Common myeloid progenitor, CD34-positive (primary cell): ENCODE results near the gene KCNIP3.

Experiments
- CTCF ChIA-PET: fragments of 350-600 bp; sonication (Branson Sonifier 250); formaldehyde crosslinking; loops from one replicate; lab custom pipeline; 2021; ENCODE audit warnings: antibody characterized with exemption; lab: Charles Lee
- POLR2A ChIA-PET: fragments of 350-600 bp; sonication (Branson Sonifier 250); formaldehyde crosslinking; loops from one replicate; lab custom pipeline; 2021; ENCODE audit warnings: antibody characterized with exemption; lab: Charles Lee
- DNase-seq, 3 donors: peaks; one replicate each; pipeline versions ENCODE4 v3.0.0 to v3.0.0-alpha.2; 2013
- H3K27ac ChIP-seq, 2 experiments: 1 replicate in 1 of 2; 2 replicates in 1 of 2; pipeline ENCODE4 v1.7.0; 2013; ENCODE audit warnings: inconsistent platforms in 2 of 2, low read length in 2 of 2, mild to moderate bottlenecking in 2 of 2, low read depth in 1 of 2, moderate library complexity in 1 of 2; ENCODE audit not compliant: severe bottlenecking in 2 of 2, insufficient read depth in 1 of 2, poor library complexity in 1 of 2
- H3K27me3 ChIP-seq, 5 experiments: replicated peaks in 2 of 5; 1 replicate in 3 of 5; 2 replicates in 2 of 5; pipeline versions ENCODE4 v1.6.1 to v1.7.0; 2013; ENCODE audit warnings: low read length in 4 of 5, mild to moderate bottlenecking in 2 of 5, moderate library complexity in 2 of 5, inconsistent platforms in 1 of 5; ENCODE audit not compliant: insufficient read depth in 5 of 5, control insufficient read depth in 4 of 5
- H3K36me3 ChIP-seq, 4 experiments: 1 replicate in 2 of 4; 2 replicates in 2 of 4; pipeline versions ENCODE4 v1.6.1 to v1.7.0; 2013; ENCODE audit warnings: low read length in 3 of 4, control low read depth in 1 of 4, mild to moderate bottlenecking in 1 of 4; ENCODE audit not compliant: control insufficient read depth in 4 of 4, insufficient read depth in 4 of 4
- H3K4me1 ChIP-seq, 4 experiments: 1 replicate in 3 of 4; 2 replicates in 1 of 4; pipeline versions ENCODE4 v1.6.1 to v1.7.1; 2013; ENCODE audit warnings: low read length in 3 of 4, mild to moderate bottlenecking in 3 of 4, control low read depth in 1 of 4, inconsistent platforms in 1 of 4, moderate library complexity in 1 of 4; ENCODE audit not compliant: control insufficient read depth in 4 of 4, insufficient read depth in 4 of 4; ENCODE audit errors: control extremely low read depth in 1 of 4
- H3K4me3 ChIP-seq, 7 experiments: 1 replicate in 4 of 7; 2 replicates in 3 of 7; pipeline versions ENCODE4 v1.5.1 to v1.7.0; 2013; ENCODE audit warnings: mild to moderate bottlenecking in 7 of 7, low read length in 6 of 7, moderate library complexity in 6 of 7, inconsistent platforms in 2 of 7, low read depth in 2 of 7, control low read depth in 1 of 7; ENCODE audit not compliant: insufficient read depth in 4 of 7, control insufficient read depth in 1 of 7; ENCODE audit errors: extremely low read depth in 1 of 7
- H3K9me3 ChIP-seq, 5 experiments: 1 replicate in 4 of 5; 2 replicates in 1 of 5; pipeline versions ENCODE4 v1.6.1 to v1.7.1; 2013; ENCODE audit warnings: low read length in 4 of 5, mild to moderate bottlenecking in 2 of 5, inconsistent platforms in 1 of 5, low read depth in 1 of 5, moderate library complexity in 1 of 5; ENCODE audit not compliant: control insufficient read depth in 4 of 5, insufficient read depth in 2 of 5; ENCODE audit errors: control extremely low read depth in 1 of 5
- WGBS: methylation state at CpG from one replicate; pipeline ENCODE4 v1.1.5; 2013; ENCODE audit not compliant: insufficient coverage; 5-methylcytosine and 5-hydroxymethylcytosine counted together

Gene KCNIP3

DNA sequence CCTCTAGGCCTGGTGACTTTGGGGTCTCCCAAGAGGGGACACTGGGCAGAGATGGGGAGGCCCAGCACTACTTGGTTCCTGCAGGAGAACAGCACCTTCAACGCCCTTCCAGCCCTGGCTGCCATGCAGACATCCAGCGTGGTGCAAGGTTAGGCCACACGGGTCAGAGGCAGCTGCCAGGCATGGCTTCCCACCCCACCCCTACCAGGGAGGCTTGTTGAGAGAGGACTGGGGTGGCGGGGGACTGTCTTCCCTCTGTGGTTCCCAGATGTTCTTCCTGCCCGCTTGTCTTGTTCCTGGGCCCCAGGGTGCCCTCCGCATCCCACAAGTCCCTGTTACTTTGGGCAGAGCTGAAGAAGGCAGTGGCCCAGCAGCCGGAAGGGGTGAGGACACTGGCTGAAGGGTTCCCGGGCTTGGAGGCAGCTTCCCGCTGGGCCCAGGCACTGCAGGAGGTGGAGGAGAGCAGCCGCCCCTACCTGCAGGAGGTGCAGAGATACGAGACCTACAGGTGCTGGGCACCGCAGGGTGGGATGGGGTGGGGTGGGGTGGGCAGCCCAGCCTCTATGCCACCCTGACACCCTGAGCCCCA lies 18.4 kb upstream of the KCNIP3 start:
- H3K36me3 ChIP-seq: no peaks in the 10 kb centered on the region
- no peak overlapping the region for H3K4me3 ChIP-seq
- no peaks in the 10 kb centered on the region for H3K27me3 ChIP-seq
- H3K9me3 ChIP-seq: no peaks in the 10 kb centered on the region
- peaks cover 0 to 22% (median 10%) of the 10 kb centered on the region in 4 experiments for H3K4me1 ChIP-seq
- H3K27ac ChIP-seq: no peak overlapping the region
- ChIA-PET POLR2A (interaction anchor here (0.6 kb wide), 1 partner anchor 13 kb away, joined by 3 read pairs; no protein-coding TSS in a partner anchor), CTCF (interaction anchor here (1.9 kb wide), 1 partner anchor 12 kb away, joined by 5 read pairs; no protein-coding TSS in a partner anchor)
- DNase-seq: no peak
- WGBS: 98% methylated on average over 10 of the region's 12 CpGs

DNA sequence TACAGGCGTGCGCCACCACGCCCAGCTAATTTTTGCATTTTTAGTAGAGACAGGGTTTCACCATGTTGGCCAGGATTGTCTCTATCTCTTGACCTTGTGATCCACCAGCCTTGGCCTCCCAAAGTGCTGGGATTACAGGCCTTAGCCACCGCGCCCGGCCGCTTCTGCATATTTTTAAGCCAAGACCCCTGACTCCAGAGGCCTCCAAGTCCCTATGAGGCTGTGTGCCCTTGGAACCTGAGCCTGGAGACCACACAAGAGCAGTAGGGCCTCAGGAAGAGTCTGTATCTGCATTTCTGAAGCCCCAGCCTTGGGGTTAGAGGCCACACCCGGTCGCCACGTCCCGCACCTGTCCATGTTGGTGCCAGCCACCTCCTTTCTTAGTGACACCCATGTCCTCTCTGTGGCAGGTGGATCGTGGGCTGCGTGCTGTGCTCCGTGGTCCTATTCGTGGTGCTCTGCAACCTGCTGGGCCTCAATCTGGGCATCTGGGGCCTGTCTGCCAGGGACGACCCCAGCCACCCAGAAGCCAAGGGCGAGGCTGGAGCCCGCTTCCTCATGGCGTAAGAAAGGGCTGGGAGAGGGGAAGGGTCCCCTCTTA lies 17.6 kb upstream of the KCNIP3 start:
- Histone ChIP-seq H3K9me3 (no peaks in the 10 kb centered on the region), H3K27me3 (no peaks in the 10 kb centered on the region), H3K4me1 (peaks cover 0 to 18% (median 10%) of the 10 kb centered on the region in 4 experiments), H3K27ac (no peak overlapping the region), H3K36me3 (no peaks in the 10 kb centered on the region), H3K4me3 (no peak overlapping the region)
- ChIA-PET POLR2A (interaction anchor here (0.6 kb wide), 1 partner anchor 14 kb away, joined by 3 read pairs; no protein-coding TSS in a partner anchor), CTCF (no interaction called here)
- WGBS: 97% methylated on average over 19 of the region's 19 CpGs
- no peak for DNase-seq

DNA sequence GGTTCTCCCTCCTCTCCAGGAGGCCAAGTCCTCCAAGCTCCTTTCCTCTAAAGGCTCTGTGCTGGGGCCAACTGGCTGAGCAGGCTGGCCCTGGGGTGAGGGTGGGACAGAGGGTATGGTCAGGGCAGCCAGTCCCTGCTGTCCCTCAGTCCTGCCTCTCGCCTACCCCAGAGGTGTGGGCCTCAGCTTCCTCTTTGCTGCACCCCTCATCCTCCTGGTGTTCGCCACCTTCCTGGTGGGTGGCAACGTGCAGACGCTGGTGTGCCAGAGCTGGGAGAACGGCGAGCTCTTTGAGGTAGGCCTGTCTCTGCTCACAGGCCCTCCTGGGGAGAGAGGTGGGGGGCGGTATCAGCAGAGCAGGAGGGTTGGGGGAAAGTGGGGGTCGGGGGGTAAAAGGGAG lies 16.1 kb upstream of the KCNIP3 start:
- ChIA-PET CTCF (no interaction called here), POLR2A (no interaction called here)
- Histone ChIP-seq H3K27me3 (no peaks in the 10 kb centered on the region), H3K9me3 (no peaks in the 10 kb centered on the region), H3K4me1 (peaks cover 0 to 3% (median under 1%) of the 10 kb centered on the region in 4 experiments), H3K36me3 (no peaks in the 10 kb centered on the region), H3K4me3 (no peak overlapping the region), H3K27ac (no peak overlapping the region)
- no peak for DNase-seq
- 100% methylated on average over 4 of the region's 8 CpGs for WGBS

DNA sequence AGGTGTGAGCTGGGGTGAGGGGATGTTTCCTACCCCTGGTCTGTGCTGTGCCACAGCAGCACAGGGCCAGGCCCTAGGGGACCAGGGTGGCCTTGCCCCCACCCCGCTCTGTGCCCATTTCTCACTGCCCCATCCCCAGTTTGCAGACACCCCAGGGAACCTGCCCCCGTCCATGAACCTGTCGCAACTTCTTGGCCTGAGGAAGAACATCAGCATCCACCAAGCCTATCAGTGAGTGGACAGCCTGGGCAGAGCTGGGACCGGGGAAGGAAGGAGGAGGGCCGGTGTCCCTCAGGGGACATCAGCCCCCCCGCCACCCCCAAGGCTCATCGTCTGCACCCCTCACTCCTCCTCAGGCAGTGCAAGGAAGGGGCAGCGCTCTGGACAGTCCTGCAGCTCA lies 15.4 kb upstream of the KCNIP3 start:
- DNase-seq: no peak
- H3K4me1 ChIP-seq: no peaks in the 10 kb centered on the region
- H3K9me3 ChIP-seq: no peaks in the 10 kb centered on the region
- H3K27me3 ChIP-seq: no peaks in the 10 kb centered on the region
- H3K4me3 ChIP-seq: no peak overlapping the region
- CTCF ChIA-PET: no interaction called here
- 97% methylated on average over 5 of the region's 8 CpGs for WGBS
- POLR2A ChIA-PET: no interaction called here
- no peak overlapping the region for H3K27ac ChIP-seq
- no peaks in the 10 kb centered on the region for H3K36me3 ChIP-seq

DNA sequence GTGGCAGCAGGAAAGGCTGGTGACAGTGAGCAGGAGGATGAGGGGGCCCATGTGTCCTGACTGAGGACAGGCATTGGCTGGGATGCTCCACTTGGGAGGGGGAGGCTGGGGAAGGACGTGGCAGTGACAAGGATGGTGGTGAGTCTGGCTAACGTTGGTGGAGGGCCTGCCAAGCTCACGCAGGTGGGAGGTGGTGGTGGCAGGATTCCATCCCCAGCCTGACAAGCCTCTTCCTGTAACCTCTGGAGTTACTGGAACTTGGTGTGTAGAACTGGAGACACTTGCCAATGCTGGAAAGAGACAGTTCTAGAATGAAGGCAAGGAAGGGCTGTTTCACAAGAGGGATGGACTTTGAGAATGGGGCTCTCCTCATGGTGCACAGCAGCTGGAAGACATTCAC lies 14.7 kb upstream of the KCNIP3 start:
- Histone ChIP-seq H3K27me3 (no peaks in the 10 kb centered on the region), H3K4me1 (no peaks in the 10 kb centered on the region), H3K9me3 (no peaks in the 10 kb centered on the region), H3K36me3 (no peaks in the 10 kb centered on the region), H3K4me3 (no peak overlapping the region), H3K27ac (no peak overlapping the region)
- ChIA-PET POLR2A (no interaction called here), CTCF (no interaction called here)
- no peak for DNase-seq
- WGBS: 83% methylated on average over 3 of the region's 3 CpGs

DNA sequence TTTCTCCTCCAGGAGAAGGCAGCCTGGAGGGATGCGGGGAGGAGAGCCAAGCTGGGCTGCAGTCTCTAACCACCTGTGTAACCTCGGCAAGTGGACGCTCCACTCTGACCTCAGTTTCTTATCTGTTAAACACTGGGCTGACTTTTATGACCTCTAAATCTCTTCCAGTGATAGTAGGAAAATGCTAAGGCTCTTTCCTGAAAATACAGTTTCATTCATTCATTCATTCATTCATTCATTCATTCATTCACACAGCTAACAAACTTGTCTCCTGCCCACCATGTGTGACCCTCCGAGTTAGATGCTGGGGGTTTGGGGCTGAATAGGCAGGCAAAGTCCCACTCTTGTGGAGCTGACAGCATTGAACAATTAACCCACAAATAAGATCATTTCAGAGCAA lies 13.6 kb upstream of the KCNIP3 start:
- Histone ChIP-seq H3K27me3 (no peaks in the 10 kb centered on the region), H3K4me1 (no peaks in the 10 kb centered on the region), H3K36me3 (no peaks in the 10 kb centered on the region), H3K9me3 (no peaks in the 10 kb centered on the region), H3K27ac (no peak overlapping the region), H3K4me3 (no peak overlapping the region)
- CTCF ChIA-PET: no interaction called here
- 100% methylated on average over 3 of the region's 4 CpGs for WGBS
- POLR2A ChIA-PET: no interaction called here
- DNase-seq: no peak

DNA sequence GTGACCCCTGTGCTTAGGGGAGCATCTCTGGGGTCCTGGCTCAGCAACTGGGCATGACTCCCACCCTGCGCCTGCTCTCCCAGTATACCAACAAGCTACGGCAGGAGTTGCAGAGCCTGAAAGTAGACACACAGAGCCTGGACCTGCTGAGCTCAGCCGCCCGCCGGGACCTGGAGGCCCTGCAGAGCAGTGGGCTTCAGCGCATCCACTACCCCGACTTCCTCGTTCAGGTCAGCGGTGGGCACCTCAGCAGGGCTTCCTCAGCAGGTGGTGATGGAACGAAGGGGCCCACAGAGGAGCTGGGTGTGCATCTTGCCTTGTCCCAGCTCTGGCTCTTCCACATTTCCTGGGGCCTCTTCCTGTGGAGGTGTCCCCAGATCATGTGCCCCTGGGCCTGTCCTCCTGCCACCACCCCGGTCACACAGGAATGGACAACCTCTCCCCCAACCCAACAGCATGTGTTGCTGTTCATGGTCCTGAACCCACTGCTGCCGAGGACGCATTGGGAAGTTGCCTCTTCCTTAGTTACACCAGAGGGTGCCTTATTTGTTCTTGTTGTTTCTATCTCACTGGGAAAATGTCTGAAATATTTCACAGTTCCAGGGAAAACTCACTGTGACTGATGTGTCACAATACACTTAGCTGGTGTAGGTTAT lies 12.1 kb upstream of the KCNIP3 start:
- Histone ChIP-seq H3K27ac (no peak overlapping the region), H3K27me3 (no peaks in the 10 kb centered on the region), H3K4me3 (no peak overlapping the region), H3K9me3 (peaks cover 0 to under 1% (median 0%) of the 10 kb centered on the region in 5 experiments), H3K4me1 (no peaks in the 10 kb centered on the region), H3K36me3 (no peaks in the 10 kb centered on the region)
- WGBS: 95% methylated on average over 11 of the region's 13 CpGs
- ChIA-PET CTCF (interaction anchor here (0.6 kb wide), 1 partner anchor 574 kb away, joined by 5 read pairs; no protein-coding TSS in a partner anchor), POLR2A (interaction anchor here (0.6 kb wide), 1 partner anchor 30 kb away, joined by 4 read pairs; no protein-coding TSS in a partner anchor)
- no peak for DNase-seq
